Right forelimb (tissue), 1 donor: ENCODE data around the gene APOB.

Experiments used
- DNase-seq: peaks from one replicate; pipeline ENCODE4 v3.0.0-alpha.2; 2018

The APOB gene

DNA sequence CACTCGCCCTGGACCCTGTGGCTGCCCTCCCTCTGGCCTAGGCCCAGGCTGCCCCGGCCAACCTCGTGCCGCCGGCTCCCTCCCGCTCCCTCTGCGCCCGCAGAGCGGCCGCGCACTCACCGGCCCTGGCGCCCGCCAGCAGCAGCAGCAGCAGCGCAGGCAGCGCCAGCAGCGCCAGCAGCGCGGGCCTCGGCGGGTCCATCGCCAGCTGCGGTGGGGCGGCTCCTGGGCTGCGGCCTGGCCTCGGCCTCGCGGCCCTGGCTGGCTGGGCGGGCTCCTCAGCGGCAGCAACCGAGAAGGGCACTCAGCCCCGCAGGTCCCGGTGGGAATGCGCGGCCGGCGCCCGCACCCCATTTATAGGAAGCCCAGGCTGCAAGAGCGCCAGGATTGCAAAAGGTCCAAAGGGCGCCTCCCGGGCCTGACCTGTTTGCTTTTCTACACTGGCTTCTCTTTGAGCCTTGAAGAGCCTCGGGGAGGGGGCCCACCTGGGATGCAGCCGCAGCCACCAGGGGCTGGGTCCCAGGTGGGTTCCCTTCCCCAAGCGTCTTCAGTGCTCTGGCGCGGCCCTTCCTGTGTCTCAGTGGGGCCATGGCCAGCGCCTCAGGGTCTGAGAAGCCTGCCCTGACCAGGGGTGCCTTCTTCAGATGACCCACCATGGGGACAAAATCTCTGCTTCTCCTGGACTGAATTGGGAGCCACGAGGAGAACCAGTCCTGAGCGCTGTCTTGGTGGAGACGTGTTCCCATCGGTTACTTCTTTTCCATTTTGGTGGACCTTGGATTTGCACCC, at the start of gene APOB:
APOB (minus strand) TSS at position 330 of the 789 bp plus-strand sequence; CDS start at position 202, 128 bp downstream.
- DNase-seq: no peak

- DNase-seq: no peak
Measured at GRCh38 chr2:21092308-21092869, 48.5 kb upstream of the APOB start.

- no peak for DNase-seq
Measured at GRCh38 chr2:21084401-21084800, 40.5 kb upstream of the APOB start.

DNA sequence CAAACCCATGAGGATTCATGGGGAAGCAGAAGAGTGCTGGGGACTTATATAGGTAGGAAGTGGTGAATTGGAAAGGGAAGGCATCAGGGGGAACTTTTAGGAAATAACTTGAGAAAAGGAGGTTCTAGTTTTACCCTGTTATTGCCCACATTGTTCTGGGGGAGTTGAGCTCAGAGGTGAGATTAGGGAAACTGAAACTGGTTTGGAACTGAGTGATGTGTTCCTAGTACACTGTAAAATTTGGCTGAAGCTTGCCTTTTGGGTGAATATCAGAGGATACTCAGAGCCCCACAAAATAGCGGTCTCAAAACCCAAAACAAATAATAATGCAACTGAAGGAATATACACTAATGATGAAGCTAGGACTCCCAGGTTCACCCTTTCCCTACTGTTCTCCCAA, 39.6 kb upstream of the APOB start:
- no peak for DNase-seq

GRCh38 chr2:21078296-21078695, 34.4 kb upstream of the APOB start:
- DNase-seq: no peak

DNA sequence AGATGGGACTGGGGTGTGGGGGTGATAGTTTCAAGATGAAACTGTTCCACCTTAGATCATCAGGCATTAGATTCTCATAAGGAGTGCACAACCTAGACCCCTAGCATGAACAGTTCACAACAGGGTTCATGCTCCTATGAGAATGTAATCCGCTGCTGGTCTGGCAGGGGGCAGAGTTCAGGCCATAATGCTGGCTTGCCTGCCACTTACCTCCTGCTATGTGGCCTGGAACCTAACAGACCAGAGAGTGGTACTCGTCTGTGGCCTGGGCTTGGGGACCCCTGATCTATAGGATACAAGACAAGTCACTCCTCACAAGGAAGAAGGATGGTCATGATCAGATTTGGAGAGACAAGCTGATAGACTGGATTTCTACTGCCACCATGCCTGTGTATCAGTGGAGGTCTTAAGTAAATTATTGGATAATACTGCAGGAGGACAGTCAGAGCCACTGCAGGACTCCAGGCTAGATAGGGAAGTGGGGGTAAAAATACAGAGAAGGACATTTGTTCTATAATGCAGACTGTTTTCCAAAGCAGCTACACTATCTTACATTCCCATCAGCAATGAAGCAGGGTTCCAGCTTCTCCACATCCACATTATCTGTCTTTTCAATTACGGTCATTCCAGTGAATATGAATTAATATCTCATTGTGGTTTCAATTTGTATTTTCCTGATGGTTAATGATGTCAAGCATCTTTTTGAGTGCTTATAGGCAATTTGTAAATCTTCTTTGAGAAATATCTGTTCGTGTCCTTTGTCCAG, 28.8 kb upstream of the APOB start:
- DNase-seq: no peak

- DNase-seq: no peak
Measured at GRCh38 chr2:21070341-21071257, 26.7 kb upstream of the APOB start.

GRCh38 chr2:21069746-21070340, 26.0 kb upstream of the APOB start:
- DNase-seq: no peak

DNA sequence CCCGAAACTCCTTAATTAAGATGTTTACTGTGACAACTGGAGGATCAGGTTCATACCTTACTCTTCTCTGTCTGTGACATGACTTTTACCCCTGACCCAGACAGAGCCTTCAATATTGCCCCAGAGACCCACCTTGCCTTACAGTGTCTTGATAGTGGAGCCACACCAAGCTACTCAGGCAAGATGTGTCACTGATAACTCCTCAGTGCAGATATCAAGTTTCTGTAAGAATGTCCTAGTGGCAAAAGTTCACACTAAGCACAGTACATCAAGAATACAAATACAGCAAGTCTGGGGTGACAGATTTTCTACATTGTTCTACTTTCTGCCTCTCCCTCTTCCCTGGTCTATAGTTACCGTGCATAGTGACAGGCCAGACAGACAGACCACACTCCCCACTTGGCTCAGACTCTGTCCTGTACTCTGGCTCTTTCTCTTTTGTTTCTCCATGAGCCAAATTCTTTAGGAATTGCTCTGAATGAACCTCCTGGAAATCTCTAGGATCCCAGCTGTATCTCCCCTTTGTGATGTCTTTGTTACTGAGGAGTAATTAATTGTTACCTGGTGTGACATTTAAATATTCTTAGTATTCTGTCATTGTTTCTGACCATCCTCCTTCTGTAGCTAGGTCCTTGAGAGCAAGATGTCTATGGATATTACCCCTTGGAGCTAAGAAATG, 24.1 kb upstream of the APOB start:
- DNase-seq: no peak

DNA sequence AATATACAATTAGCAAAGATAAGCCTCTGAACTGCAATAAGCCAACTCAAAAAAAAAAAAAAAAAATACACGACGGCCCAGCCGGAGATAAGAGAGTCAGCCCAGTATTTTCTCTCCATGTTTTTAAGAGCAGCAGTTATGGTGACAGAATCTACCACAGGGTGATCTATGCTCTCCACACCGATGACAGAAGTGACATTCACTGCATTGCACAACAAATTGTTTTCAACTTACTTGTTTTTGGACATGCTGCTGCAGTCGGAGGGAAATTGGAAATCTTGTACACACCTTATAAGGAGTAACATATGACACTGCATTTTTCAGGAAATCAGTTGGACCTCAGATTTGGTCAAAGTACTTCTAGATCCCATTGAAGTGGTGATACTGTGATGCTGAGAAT, 23.3 kb upstream of the APOB start:
- DNase-seq: no peak

GRCh38 chr2:21059885-21060610, 16.2 kb upstream of the APOB start:
- DNase-seq: no peak

DNA sequence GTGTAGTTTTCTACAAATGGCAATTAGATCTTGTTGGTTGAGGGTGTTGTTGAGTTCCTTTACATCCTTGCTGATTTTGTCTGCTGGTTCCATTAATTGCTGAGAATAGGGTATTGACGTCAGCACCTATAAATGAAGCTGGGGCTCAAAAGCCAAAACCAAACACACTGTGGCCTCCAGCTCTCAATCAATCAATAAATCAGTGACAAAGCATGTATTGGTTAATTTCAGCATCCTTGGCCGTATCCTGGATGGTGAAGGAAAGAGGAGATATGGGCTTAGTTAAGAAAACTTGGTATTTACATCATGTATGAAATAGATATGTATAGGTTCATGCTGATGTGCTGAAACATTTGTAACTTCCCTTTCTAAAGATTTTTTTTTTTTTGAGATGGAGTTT, 13.2 kb upstream of the APOB start:
- no peak for DNase-seq

DNA sequence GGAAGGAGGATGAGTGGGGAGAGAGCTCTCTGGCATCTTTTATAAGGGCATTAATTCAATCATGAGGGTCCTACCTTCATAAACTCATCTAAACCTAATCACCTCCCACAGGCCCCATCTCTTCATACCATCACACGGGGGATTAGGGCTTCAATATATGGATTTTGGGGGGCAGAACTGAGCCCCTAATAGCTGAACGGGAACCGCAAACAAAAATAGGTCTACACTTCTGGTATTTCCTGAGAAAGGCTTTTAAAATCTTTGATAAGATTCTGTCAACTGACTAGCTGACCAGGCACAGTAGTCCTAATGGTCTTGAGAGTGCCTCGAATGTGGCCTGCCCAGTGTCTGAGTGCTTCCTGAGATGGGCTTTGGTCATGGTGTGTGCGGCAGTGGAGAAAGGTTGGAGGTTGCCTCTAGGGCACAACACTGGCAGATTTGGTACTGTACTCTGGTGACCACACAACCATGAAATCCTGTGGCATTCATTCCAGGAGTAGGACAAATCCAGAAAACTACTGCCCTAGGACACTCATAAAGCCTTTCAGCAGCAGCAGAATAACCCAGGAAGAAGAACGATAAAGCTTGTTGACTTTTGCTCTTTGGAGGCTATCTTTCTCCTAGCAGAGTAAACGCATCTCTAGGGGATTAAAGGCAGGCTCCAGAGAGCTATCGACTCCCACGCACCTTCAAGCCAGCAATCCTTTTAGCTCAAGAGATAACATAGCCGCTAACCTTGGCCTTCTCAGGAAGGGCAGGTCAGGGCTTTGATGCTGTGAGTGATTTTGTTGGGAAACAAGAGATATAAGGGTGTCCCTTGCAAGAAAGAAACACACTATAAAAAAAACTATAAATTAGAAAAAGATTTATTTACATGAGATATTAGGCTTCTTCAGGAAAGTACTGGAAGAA, 12.3 kb upstream of the APOB start:
- DNase-seq: no peak

GRCh38 chr2:21055451-21055850, 11.6 kb upstream of the APOB start:
- no peak for DNase-seq

- DNase-seq: no peak
Measured at GRCh38 chr2:21054011-21054410, 10.1 kb upstream of the APOB start.

GRCh38 chr2:21052044-21052443, 8.2 kb upstream of the APOB start:
- DNase-seq: no peak

DNA sequence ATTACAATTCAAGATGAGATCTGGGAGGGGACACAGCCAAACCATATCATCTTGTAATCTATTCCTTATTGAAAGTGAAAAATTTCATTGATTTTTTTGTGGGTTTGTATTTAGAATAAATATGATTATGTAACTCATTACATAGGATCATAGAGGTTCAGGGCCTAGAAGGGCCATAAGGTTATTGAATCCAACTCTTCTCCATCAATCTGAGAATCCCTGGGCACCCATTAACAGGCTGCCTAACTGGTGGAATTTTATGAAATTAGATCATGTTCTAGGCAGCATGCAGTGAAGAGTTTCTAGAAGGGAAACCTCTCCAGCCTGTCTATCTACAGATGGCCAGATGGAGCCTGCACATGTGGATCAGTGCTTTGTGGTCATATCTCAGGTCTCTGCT, 6.3 kb upstream of the APOB start:
- no peak for DNase-seq

DNA sequence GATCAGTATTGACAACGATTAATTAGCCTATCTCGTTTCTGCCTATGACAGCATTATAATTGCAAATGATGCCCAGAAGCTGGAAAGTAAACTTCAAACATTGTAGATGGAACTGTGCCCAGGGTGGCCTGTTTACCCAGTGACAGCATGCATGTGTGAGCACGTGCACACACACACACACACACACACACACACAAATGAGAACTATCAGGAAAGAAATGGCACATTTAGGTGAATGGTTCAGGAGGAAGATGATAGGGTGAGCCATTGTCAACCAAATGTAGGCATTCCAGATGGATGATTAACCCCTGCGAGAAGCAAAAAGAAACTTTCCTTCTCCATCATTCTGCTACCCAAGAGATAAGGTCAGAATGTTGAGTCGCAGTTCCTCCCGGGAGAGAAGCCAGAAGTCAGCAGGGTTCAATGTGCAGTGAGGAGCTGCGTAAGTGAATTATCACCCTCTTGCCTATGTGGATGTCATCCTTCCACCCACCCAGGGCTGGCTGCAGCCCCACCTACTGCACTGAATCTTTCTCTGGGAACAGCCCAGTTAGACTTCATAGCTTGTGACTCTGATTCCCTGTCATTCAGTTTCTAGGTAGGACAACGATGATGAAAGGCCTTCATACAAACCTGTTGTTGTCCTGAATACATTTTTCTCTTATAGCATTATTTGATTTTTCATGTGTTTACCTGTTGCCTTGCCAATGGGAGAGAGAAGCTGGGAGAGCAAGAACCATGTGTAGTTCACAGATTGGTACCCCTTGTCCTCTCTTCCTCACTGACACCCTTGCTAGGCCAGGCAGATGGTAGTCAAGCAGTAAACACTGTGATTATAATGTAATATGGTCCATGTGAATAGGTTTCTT, 3.5 kb upstream of the APOB start:
- no peak for DNase-seq

DNA sequence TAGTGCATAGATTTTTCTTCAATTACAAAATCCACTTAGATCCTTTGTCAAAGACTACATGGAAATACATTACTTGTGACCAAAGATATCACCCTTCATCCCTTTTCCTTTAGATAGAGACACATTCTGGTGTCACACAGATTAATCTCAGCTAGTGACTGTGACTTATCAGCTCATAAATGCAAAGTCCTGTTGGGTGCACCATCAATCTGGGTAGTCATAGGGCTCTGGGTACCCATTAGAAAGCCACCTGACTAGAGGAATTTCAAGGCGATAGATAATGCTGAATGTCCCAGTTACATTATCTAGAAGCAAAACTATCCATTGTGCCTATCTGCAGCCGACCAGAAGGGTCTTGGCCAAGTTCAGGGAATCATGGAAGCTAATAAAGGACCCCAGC, 2.6 kb upstream of the APOB start:
- no peak for DNase-seq
